ENCODE data around the gene POGLUT2.

GRCh38 chr13:102814793-102815192 lies 16.0 kb upstream of the POGLUT2 start:
- no peak for TF ChIP-seq CTCF (conservative IDR thresholded peaks at IDR 0.05)
- TF ChIP-seq EZH2 (IDR thresholded peaks at IDR 0.05; ENCODE audit: low read depth), result no peak

All from PC-9 (cell line).